Astrocyte (in vitro differentiated cells and primary cell): Measurements from ENCODE around the gene TAF11. TPM values are rescaled to one million over a fixed set of nuclear protein-coding genes. Genes with fewer than 3 reads are reported as not detected.

Experiments
- DNase-seq: peaks from one replicate; pipeline ENCODE4 v3.0.0-alpha.2; 2010; ENCODE audit warnings: low read depth
- FAIRE-seq: peaks from 2 replicates; lab custom pipeline; 2011; peaks lifted over from hg19 to GRCh38; lab: Jason Lieb, UNC
- H2AFZ ChIP-seq: 2 replicates; pipeline ENCODE4 v1.6.0; 2012; ENCODE audit warnings: low read depth, low read length, inconsistent platforms
- H3K27ac ChIP-seq: 2 replicates; pipeline ENCODE4 v1.5.1; 2011; ENCODE audit warnings: low read depth, low read length, inconsistent platforms
- H3K27me3 ChIP-seq: 2 replicates; pipeline ENCODE4 v1.6.0; 2011; ENCODE audit warnings: low read length, inconsistent platforms; ENCODE audit not compliant: insufficient read depth
- H3K36me3 ChIP-seq: 2 replicates; pipeline ENCODE4 v1.5.1; 2011; ENCODE audit warnings: low read length, inconsistent platforms; ENCODE audit not compliant: insufficient read depth
- H3K4me1 ChIP-seq: 2 replicates; pipeline ENCODE4 v1.5.1; 2011; ENCODE audit warnings: low read length, inconsistent platforms; ENCODE audit not compliant: insufficient read depth
- H3K4me2 ChIP-seq: 2 replicates; pipeline ENCODE4 v1.6.0; 2012; ENCODE audit warnings: low read length, inconsistent platforms
- H3K4me3 ChIP-seq: 2 replicates; pipeline ENCODE4 v1.5.1; 2011; ENCODE audit warnings: low read depth, mild to moderate bottlenecking, low read length, inconsistent platforms; ENCODE audit not compliant: insufficient read depth
- H3K79me2 ChIP-seq: 2 replicates; pipeline ENCODE4 v1.6.0; 2012; ENCODE audit warnings: mild to moderate bottlenecking, low read length, inconsistent platforms; ENCODE audit not compliant: insufficient read depth
- H3K9ac ChIP-seq: 2 replicates; pipeline ENCODE4 v1.6.0; 2012; ENCODE audit warnings: mild to moderate bottlenecking, low read length, inconsistent platforms
- H3K9me3 ChIP-seq: 2 replicates; pipeline ENCODE4 v1.5.1; 2012; ENCODE audit warnings: low read depth, mild to moderate bottlenecking, low read length, inconsistent platforms; ENCODE audit not compliant: insufficient read depth
- H4K20me1 ChIP-seq: 2 replicates; pipeline ENCODE4 v1.6.0; 2012; ENCODE audit warnings: low read length, inconsistent platforms; ENCODE audit not compliant: insufficient read depth
- H3K27ac Mint-ChIP-seq: one replicate; pipeline ENCODE4 v1.8.0; 2021; ENCODE audit warnings: mild to moderate bottlenecking, mixed read lengths; ENCODE audit not compliant: unreplicated experiment
- H3K27me3 Mint-ChIP-seq: one replicate; pipeline ENCODE4 v1.8.0; 2021; ENCODE audit warnings: low read depth, mixed read lengths; ENCODE audit not compliant: unreplicated experiment
- H3K36me3 Mint-ChIP-seq: one replicate; pipeline ENCODE4 v1.8.0; 2021; ENCODE audit warnings: low read depth, mixed read lengths; ENCODE audit not compliant: unreplicated experiment
- H3K4me1 Mint-ChIP-seq: one replicate; pipeline ENCODE4 v1.8.0; 2021; ENCODE audit warnings: low read depth, mixed read lengths; ENCODE audit not compliant: unreplicated experiment
- H3K4me3 Mint-ChIP-seq: one replicate; pipeline ENCODE4 v1.8.0; 2021; ENCODE audit warnings: mild to moderate bottlenecking, moderate library complexity, mixed read lengths; ENCODE audit not compliant: unreplicated experiment
- H3K9me3 Mint-ChIP-seq: one replicate; pipeline ENCODE4 v1.8.0; 2021; ENCODE audit warnings: mild to moderate bottlenecking, mixed read lengths; ENCODE audit not compliant: unreplicated experiment
- EZH2 ChIP-seq: IDR thresholded peaks from 2 replicates; pipeline ENCODE4 v1.6.1; 2012; ENCODE audit warnings: mild to moderate bottlenecking, low read length, inconsistent platforms; ENCODE audit not compliant: insufficient read depth
- total RNA-seq: library from RNA; stranded (reverse); gene quantifications from 2 replicates; pipeline ENCODE4 v1.2.1, GENCODE V29; 2021
- TF ChIP-seq, protein P1 (sequence below): IDR thresholded peaks from 2 replicates; pipeline ENCODE4 v1.5.1; 2011; ENCODE audit warnings: low read depth, mild to moderate bottlenecking, inconsistent platforms, low read length, moderate library complexity; ENCODE audit not compliant: insufficient read depth

Gene TAF11
- total RNA-seq, 1 donor from 2014 or later: 32.6 TPM

GRCh38 chr6:34930221-34930620 lies 42.4 kb upstream of the TAF11 start:
- H3K9me3 Mint-ChIP-seq: peaks cover 3% of the 10 kb centered on the region
- TF ChIP-seq EZH2: no peak
- TF ChIP-seq, protein P1, sequence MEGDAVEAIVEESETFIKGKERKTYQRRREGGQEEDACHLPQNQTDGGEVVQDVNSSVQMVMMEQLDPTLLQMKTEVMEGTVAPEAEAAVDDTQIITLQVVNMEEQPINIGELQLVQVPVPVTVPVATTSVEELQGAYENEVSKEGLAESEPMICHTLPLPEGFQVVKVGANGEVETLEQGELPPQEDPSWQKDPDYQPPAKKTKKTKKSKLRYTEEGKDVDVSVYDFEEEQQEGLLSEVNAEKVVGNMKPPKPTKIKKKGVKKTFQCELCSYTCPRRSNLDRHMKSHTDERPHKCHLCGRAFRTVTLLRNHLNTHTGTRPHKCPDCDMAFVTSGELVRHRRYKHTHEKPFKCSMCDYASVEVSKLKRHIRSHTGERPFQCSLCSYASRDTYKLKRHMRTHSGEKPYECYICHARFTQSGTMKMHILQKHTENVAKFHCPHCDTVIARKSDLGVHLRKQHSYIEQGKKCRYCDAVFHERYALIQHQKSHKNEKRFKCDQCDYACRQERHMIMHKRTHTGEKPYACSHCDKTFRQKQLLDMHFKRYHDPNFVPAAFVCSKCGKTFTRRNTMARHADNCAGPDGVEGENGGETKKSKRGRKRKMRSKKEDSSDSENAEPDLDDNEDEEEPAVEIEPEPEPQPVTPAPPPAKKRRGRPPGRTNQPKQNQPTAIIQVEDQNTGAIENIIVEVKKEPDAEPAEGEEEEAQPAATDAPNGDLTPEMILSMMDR: no peak
- FAIRE-seq: no peak

DNA sequence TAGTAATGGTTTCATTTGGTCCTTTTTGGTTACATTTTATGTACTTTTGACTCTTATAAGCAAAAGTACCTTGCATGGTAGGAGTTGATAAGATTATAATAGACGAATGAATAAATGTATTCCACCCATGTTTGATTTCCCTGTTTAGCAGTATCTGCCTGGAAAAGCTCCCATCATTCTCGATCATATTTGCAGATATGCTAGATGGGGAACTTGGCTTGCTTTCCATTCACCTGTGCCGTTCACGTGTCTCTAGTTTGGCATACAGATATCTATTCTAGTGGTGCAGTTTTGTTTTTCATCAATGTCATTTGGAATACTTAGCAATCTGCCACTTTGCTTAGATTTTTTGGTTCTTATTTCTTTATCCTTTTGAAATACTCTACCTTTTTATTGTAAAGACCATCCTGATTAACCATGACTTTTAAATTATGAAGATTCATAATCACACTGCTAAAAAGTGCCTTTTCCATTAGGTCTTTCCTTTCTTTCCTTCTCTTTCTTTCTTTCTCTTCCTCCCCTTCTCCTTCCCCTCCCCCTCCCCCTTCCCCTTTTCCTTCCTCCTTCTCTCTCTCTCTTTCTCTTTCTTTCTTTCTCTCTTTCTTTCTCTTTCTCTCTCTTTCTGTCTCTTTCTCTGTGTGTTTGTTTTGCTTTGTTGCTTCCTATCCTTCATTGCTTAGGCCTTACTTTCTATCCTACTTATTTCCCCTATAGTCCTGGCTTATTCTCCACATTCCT lies 41.6 kb upstream of the TAF11 start:
- Mint-ChIP-seq H3K36me3 (no peaks in the 10 kb centered on the region), H3K4me1 (peaks cover 7% of the 10 kb centered on the region), H3K4me3 (no peak overlapping the region), H3K27me3 (no peaks in the 10 kb centered on the region), H3K9me3 (peaks cover 2% of the 10 kb centered on the region), H3K27ac (no peak overlapping the region)
- Histone ChIP-seq H2AFZ (no peak overlapping the region), H3K9ac (no peak overlapping the region), H3K4me1 (peaks cover 10% of the 10 kb centered on the region), H3K4me3 (no peak overlapping the region), H3K9me3 (no peaks in the 10 kb centered on the region), H3K27ac (no peak overlapping the region), H3K79me2 (no peaks in the 10 kb centered on the region), H3K27me3 (no peaks in the 10 kb centered on the region), H3K4me2 (no peak overlapping the region), H4K20me1 (peaks cover 60% of the 10 kb centered on the region), H3K36me3 (no peaks in the 10 kb centered on the region)
- DNase-seq (no peak), FAIRE-seq (no peak)
- TF ChIP-seq, protein P1: no peak
- TF ChIP-seq EZH2: no peak

More at GRCh38 chr6:34930221-34930620, 42.4 kb upstream of the TAF11 start:
- Histone ChIP-seq H3K4me3 (no peak overlapping the region), H4K20me1 (peaks cover 63% of the 10 kb centered on the region), H3K27me3 (no peaks in the 10 kb centered on the region), H3K9me3 (no peaks in the 10 kb centered on the region), H3K9ac (no peak overlapping the region), H2AFZ (no peak overlapping the region), H3K36me3 (no peaks in the 10 kb centered on the region), H3K4me1 (peaks cover 10% of the 10 kb centered on the region), H3K4me2 (no peak overlapping the region), H3K79me2 (no peaks in the 10 kb centered on the region), H3K27ac (no peak overlapping the region)
- Mint-ChIP-seq H3K36me3 (no peaks in the 10 kb centered on the region), H3K4me3 (no peak overlapping the region), H3K27me3 (no peaks in the 10 kb centered on the region), H3K27ac (no peak overlapping the region), H3K4me1 (peaks cover 4% of the 10 kb centered on the region)
- DNase-seq: no peak

DNA sequence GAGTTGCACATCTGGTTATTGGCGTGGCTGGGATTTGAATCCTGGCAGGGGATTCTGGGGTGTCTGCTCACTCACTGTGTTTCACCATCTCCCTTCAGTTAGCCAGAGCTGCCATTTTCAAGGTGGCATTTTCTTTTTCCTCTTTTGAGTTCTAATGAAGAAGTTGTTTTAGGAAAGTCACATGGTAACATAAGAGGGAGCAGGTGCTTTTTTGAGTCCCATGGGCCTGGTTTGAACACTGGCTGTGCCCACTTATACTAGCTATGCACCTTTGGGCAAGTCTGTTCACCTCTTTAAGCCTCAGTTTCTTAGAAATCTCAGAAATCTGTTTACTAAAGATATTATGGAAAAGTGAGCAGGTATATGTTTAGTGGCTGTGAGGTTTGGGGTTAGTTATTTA lies 40.9 kb upstream of the TAF11 start:
- Histone ChIP-seq H3K79me2 (no peaks in the 10 kb centered on the region), H3K4me3 (no peak overlapping the region), H3K9ac (no peak overlapping the region), H3K4me2 (no peak overlapping the region), H4K20me1 (peaks cover 62% of the 10 kb centered on the region), H3K27ac (no peak overlapping the region), H3K27me3 (no peaks in the 10 kb centered on the region), H3K36me3 (no peaks in the 10 kb centered on the region), H3K4me1 (peaks cover 10% of the 10 kb centered on the region), H2AFZ (no peak overlapping the region), H3K9me3 (no peaks in the 10 kb centered on the region)
- H3K4me3 Mint-ChIP-seq: no peak overlapping the region
- no peaks in the 10 kb centered on the region for H3K36me3 Mint-ChIP-seq
- peaks cover 7% of the 10 kb centered on the region for H3K4me1 Mint-ChIP-seq
- DNase-seq (no peak), FAIRE-seq (no peak)
- TF ChIP-seq, protein P1: no peak
- TF ChIP-seq EZH2: no peak
- no peak overlapping the region for H3K27ac Mint-ChIP-seq
- no peaks in the 10 kb centered on the region for H3K9me3 Mint-ChIP-seq
- H3K27me3 Mint-ChIP-seq: no peaks in the 10 kb centered on the region
